22Rv1 (cell line): ENCODE measurements around the gene ZSCAN1.
A peak's percentile ranks its signal among the peaks of the same experiment; 100 is the strongest.

Experiments
- H3K27ac ChIP-seq: fragments of 450-650 bp; 2 replicates; pipeline ENCODE4 v1.5.1; 2017
- CTCF ChIP-seq: fragments of 450-650 bp; IDR thresholded peaks from 2 replicates; pipeline ENCODE4 v1.5.1; 2017; ENCODE audit warnings: mild to moderate bottlenecking
- ZFX ChIP-seq: fragments of 450-650 bp; IDR thresholded peaks from 2 replicates; pipeline ENCODE4 v1.6.1; 2017; ENCODE audit warnings: antibody characterized with exemption, borderline replicate concordance

ZSCAN1 gene

GRCh38 chr19:58093071-58093470, 59.2 kb downstream of the ZSCAN1 start:
- TF ChIP-seq CTCF (no peak), ZFX (no peak)
- no peak overlapping the region for H3K27ac ChIP-seq

- H3K27ac ChIP-seq: no peak overlapping the region
- TF ChIP-seq ZFX (no peak), CTCF (no peak)
Observed at GRCh38 chr19:58095328-58095727, 61.5 kb downstream of the ZSCAN1 start.

GRCh38 chr19:58096884-58097283, 63.1 kb downstream of the ZSCAN1 start:
- TF ChIP-seq CTCF: no peak
- TF ChIP-seq ZFX: no peak
- no peak overlapping the region for H3K27ac ChIP-seq

- TF ChIP-seq ZFX (no peak), CTCF (no peak)
- H3K27ac ChIP-seq: no peak overlapping the region
Observed at GRCh38 chr19:58097349-58097748, 63.5 kb downstream of the ZSCAN1 start.

- no peak for TF ChIP-seq ZFX
- no peak for TF ChIP-seq CTCF
- H3K27ac ChIP-seq: peak within 1 kb of the TSS; percentile 56
Observed at GRCh38 chr19:58097781-58098681, 64.2 kb downstream of the ZSCAN1 start, which contains the start of gene ZSCAN18. TSS of gene ZSCAN18 (minus strand) at chr19:58098231. CDS start at chr19:58090267, 7,964 bp downstream.

GRCh38 chr19:58098682-58098998, 64.8 kb downstream of the ZSCAN1 start:
- peak overlapping the region; percentile 56; the same call in 1 of the 2 replicates for H3K27ac ChIP-seq
- no peak for TF ChIP-seq CTCF
- TF ChIP-seq ZFX: no peak
